Measurements from ENCODE around the gene UFD1.

- TF ChIP-seq TAF1 (IDR thresholded peaks at IDR 0.05; ENCODE audit: low read depth) (no peak), CEBPB (IDR thresholded peaks at IDR 0.05) (no peak), RAD21 (IDR thresholded peaks at IDR 0.05; ENCODE audit: low read depth) (no peak), MAX (IDR thresholded peaks at IDR 0.05) (no peak), CREB1 (IDR thresholded peaks at IDR 0.05; ENCODE audit: low read depth) (no peak), ZBTB7A (IDR thresholded peaks at IDR 0.05; ENCODE audit: low read depth) (no peak), EP300 (IDR thresholded peaks at IDR 0.05; ENCODE audit: borderline replicate concordance) (no peak), TEAD4 (IDR thresholded peaks at IDR 0.05) (no peak), EGR1 (IDR thresholded peaks at IDR 0.05) (no peak), NFIC (IDR thresholded peaks at IDR 0.05) (no peak), FOXM1 (IDR thresholded peaks at IDR 0.05; ENCODE audit: borderline replicate concordance, low read depth) (no peak), YY1 (IDR thresholded peaks at IDR 0.05; ENCODE audit: low read depth) (no peak), TCF12 (IDR thresholded peaks at IDR 0.05; ENCODE audit: low read depth) (no peak)
- TF ChIP-seq, protein P1, sequence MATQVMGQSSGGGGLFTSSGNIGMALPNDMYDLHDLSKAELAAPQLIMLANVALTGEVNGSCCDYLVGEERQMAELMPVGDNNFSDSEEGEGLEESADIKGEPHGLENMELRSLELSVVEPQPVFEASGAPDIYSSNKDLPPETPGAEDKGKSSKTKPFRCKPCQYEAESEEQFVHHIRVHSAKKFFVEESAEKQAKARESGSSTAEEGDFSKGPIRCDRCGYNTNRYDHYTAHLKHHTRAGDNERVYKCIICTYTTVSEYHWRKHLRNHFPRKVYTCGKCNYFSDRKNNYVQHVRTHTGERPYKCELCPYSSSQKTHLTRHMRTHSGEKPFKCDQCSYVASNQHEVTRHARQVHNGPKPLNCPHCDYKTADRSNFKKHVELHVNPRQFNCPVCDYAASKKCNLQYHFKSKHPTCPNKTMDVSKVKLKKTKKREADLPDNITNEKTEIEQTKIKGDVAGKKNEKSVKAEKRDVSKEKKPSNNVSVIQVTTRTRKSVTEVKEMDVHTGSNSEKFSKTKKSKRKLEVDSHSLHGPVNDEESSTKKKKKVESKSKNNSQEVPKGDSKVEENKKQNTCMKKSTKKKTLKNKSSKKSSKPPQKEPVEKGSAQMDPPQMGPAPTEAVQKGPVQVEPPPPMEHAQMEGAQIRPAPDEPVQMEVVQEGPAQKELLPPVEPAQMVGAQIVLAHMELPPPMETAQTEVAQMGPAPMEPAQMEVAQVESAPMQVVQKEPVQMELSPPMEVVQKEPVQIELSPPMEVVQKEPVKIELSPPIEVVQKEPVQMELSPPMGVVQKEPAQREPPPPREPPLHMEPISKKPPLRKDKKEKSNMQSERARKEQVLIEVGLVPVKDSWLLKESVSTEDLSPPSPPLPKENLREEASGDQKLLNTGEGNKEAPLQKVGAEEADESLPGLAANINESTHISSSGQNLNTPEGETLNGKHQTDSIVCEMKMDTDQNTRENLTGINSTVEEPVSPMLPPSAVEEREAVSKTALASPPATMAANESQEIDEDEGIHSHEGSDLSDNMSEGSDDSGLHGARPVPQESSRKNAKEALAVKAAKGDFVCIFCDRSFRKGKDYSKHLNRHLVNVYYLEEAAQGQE (IDR thresholded peaks at IDR 0.05; ENCODE audit: low read depth), result no peak
Measured at GRCh38 chr22:19457828-19458428, 21.1 kb downstream of the UFD1 start.
